ENCODE results near the gene CACNG7. TPM values are rescaled to one million over a fixed set of nuclear protein-coding genes. Genes with fewer than 3 reads are reported as not detected.

The CACNG7 gene
- total RNA-seq, 6 experiments from 2014 or later = not detected

DNA sequence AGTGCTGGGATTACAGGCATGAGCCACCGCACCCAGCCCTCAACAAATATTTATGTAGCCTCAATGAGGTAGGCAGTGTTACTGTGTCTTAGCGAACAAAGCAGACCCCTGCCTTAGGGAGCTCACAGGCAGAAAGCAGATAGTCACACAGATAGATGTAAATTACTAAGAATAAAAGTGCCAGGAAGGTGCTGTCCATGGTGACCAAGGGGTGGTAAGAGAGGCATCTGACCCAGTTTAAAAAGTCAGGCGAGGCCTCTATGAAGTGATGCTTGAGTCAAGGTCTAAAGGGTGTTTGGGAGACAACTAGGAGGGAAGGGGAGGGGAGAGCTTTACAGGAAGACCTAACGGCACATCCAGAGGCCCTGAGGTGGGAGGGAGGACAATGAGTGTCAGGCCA is 12.4 kb upstream of the CACNG7 start:
- no peaks in the 10 kb centered on the region for H3K27me3 ChIP-seq

DNA sequence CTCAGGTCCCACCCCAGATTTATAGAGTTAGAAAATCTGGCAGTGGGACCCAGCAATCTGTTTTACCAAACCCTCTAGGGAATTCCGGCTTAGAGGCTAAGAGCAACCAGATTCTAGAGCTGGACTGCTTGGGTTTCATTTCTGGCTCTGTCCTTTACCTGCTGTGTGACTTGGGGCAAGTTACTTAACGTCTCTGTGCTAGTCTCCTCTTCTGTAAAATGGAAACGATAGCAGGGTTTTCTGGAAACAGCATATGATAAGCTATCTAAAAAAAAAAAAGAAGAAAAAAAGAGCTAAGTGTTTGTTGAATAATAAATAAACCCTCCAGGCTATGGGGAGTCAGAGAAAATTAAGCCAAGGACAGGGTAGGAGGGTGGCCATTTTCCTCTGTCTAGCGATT is 11.6 kb upstream of the CACNG7 start:
- WGBS (ENCODE audit: insufficient coverage, low coverage, low lambda C conversion rate, missing lambda C conversion rate) = 17% methylated on average over 4 of the region's 4 CpGs
- TF ChIP-seq POLR2A (IDR thresholded peaks at IDR 0.05) = no peak
- TF ChIP-seq, protein P1, sequence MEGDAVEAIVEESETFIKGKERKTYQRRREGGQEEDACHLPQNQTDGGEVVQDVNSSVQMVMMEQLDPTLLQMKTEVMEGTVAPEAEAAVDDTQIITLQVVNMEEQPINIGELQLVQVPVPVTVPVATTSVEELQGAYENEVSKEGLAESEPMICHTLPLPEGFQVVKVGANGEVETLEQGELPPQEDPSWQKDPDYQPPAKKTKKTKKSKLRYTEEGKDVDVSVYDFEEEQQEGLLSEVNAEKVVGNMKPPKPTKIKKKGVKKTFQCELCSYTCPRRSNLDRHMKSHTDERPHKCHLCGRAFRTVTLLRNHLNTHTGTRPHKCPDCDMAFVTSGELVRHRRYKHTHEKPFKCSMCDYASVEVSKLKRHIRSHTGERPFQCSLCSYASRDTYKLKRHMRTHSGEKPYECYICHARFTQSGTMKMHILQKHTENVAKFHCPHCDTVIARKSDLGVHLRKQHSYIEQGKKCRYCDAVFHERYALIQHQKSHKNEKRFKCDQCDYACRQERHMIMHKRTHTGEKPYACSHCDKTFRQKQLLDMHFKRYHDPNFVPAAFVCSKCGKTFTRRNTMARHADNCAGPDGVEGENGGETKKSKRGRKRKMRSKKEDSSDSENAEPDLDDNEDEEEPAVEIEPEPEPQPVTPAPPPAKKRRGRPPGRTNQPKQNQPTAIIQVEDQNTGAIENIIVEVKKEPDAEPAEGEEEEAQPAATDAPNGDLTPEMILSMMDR (IDR thresholded peaks at IDR 0.05) = no peak
- H3K4me3 ChIP-seq = no peak overlapping the region
- no peaks in the 10 kb centered on the region for H3K36me3 ChIP-seq
- no peaks in the 10 kb centered on the region for H3K9me3 ChIP-seq
- intact Hi-C loops (cut with DNase I) = no loop called here
- H3K27ac ChIP-seq = no peak overlapping the region
- H3K27me3 ChIP-seq = no peaks in the 10 kb centered on the region
- ATAC-seq = no peak
- no peaks in the 10 kb centered on the region for H3K4me1 ChIP-seq
- no peak for DNase-seq

More for the DNA sequence above, 12.4 kb upstream of the CACNG7 start:
- H3K36me3 ChIP-seq = no peaks in the 10 kb centered on the region
- intact Hi-C loops (cut with DNase I) = no loop called here
- 21% methylated on average over 4 of the region's 4 CpGs for WGBS (ENCODE audit: insufficient coverage, low coverage, low lambda C conversion rate, missing lambda C conversion rate)
- no peaks in the 10 kb centered on the region for H3K4me1 ChIP-seq
- no peak for DNase-seq
- no peak for TF ChIP-seq POLR2A (IDR thresholded peaks at IDR 0.05)
- TF ChIP-seq, protein P1 (IDR thresholded peaks at IDR 0.05) = no peak
- no peak for ATAC-seq
- H3K4me3 ChIP-seq = no peak overlapping the region
- H3K9me3 ChIP-seq = no peaks in the 10 kb centered on the region
- no peak overlapping the region for H3K27ac ChIP-seq

DNA sequence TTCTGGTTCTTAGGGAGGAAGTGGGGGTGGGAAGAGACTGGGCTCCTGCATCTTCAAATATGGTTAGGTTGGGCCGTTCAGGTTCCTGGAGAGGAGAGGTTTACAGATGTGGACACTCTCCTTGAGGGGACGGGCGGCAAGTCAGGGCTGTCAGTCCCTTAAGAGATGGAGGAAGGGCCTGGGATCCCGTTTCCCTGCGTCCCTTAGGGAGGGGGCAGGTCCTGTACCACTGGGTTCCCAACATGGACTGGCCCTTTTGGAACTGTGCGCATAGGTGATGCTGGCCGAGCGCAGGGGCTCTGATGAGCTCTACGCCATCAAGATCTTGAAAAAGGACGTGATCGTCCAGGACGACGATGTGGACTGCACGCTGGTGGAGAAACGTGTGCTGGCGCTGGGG is 10.9 kb upstream of the CACNG7 start:
- no peaks in the 10 kb centered on the region for H3K36me3 ChIP-seq
- intact Hi-C loops (cut with DNase I) = no loop called here
- H3K27me3 ChIP-seq = no peaks in the 10 kb centered on the region
- no peak for ATAC-seq
- no peak for DNase-seq
- no peak overlapping the region for H3K4me3 ChIP-seq
- TF ChIP-seq POLR2A (IDR thresholded peaks at IDR 0.05) = no peak
- TF ChIP-seq, protein P1 (IDR thresholded peaks at IDR 0.05) = no peak
- H3K9me3 ChIP-seq = no peaks in the 10 kb centered on the region
- H3K27ac ChIP-seq = no peak overlapping the region
- H3K4me1 ChIP-seq = no peaks in the 10 kb centered on the region
- WGBS (ENCODE audit: insufficient coverage, low coverage, low lambda C conversion rate, missing lambda C conversion rate) = 2% methylated on average over 14 of the region's 16 CpGs

DNA sequence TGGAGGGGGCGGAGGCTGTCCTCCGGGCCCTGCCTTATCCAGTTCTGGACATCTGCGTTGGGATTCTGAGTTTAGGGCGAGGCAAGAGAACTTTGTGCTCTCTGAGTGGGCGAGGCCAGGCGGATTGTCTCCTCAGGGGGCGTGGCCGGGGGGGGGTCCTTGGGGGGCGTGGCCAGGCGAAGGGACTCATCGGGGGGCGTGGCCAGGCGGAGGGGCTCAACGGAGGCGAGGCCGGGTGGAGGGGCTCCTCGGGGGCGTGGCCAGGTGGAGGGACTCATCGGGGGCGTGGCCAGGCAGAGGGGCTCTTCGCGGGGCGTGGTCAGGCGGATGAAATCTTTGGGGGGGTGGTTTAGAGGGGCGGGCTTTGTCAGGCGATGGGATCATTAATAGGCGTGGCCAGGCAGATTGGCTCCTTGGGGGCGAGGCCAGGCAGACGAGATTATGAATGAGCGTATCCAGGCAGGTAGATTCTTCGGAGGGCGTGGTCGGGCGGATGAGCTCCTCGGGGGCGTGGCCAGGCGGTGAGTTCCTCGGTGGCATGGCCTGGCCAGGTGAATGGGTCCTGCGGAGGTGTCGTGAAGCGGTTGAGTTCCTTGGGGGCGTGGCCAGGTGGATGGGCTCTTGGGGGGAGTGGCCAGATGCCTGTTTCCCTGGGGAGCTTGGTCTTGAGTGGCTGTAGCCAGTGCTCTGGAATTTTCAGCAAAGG is 10.3 kb upstream of the CACNG7 start:
- ATAC-seq (no peak), DNase-seq (no peak)
- intact Hi-C loops (cut with DNase I) = no loop called here
- Histone ChIP-seq H3K9me3 (no peaks in the 10 kb centered on the region), H3K27ac (no peak overlapping the region), H3K4me3 (no peak overlapping the region), H3K4me1 (no peaks in the 10 kb centered on the region), H3K27me3 (no peaks in the 10 kb centered on the region), H3K36me3 (no peaks in the 10 kb centered on the region)
- no peak for TF ChIP-seq POLR2A (IDR thresholded peaks at IDR 0.05)
- WGBS (ENCODE audit: insufficient coverage, low coverage, low lambda C conversion rate, missing lambda C conversion rate) = 4% methylated on average over 13 of the region's 42 CpGs

DNA sequence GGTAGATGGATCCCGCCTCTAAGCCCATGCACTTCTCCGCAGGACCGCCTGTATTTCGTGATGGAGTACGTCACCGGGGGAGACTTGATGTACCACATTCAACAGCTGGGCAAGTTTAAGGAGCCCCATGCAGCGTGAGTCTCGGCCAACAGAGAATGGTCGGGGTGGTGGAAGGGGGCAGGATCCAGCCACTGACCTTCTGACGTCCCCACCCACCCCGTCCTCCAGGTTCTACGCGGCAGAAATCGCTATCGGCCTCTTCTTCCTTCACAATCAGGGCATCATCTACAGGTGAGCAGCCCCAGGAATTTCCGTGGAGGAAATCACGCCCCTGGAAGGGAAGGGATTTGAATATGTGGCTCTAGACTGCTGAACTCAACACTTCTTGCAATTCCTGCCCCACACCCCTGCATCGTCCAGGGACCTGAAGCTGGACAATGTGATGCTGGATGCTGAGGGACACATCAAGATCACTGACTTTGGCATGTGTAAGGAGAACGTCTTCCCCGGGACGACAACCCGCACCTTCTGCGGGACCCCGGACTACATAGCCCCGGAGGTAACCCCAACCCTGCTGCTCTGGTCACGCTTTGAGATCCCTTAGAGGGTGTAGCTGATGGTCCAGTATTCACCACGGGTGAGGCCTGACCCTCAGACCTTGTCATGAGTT is 8.8 kb upstream of the CACNG7 start:
- no peaks in the 10 kb centered on the region for H3K9me3 ChIP-seq
- 80% methylated on average over 7 of the region's 27 CpGs for WGBS (ENCODE audit: insufficient coverage, low coverage, low lambda C conversion rate, missing lambda C conversion rate)
- no peak overlapping the region for H3K27ac ChIP-seq
- DNase-seq (no peak), ATAC-seq (no peak)
- no peaks in the 10 kb centered on the region for H3K4me1 ChIP-seq
- H3K36me3 ChIP-seq = no peaks in the 10 kb centered on the region
- H3K27me3 ChIP-seq = no peaks in the 10 kb centered on the region
- H3K4me3 ChIP-seq = no peak overlapping the region
- TF ChIP-seq, protein P1 (IDR thresholded peaks at IDR 0.05) = no peak
- no peak for TF ChIP-seq POLR2A (IDR thresholded peaks at IDR 0.05)
- intact Hi-C loops (cut with DNase I) = no loop called here

Data from right lobe of liver (tissue), 6 donors.